LoVo (cell line): Measurements from ENCODE around the gene TCOF1.

Experiments used
- DNase-seq: peaks from one replicate; pipeline ENCODE4 v3.0.0-alpha.2; 2016; ENCODE audit warnings: low spot score

Gene TCOF1

GRCh38 chr5:150431048-150431447 is 73.6 kb downstream of the TCOF1 start:
- no peak for DNase-seq

GRCh38 chr5:150431574-150431973 is 74.1 kb downstream of the TCOF1 start:
- no peak for DNase-seq

GRCh38 chr5:150434464-150434863 is 77.0 kb downstream of the TCOF1 start:
- DNase-seq: no peak

GRCh38 chr5:150436141-150436680 is 78.7 kb downstream of the TCOF1 start:
- DNase-seq: peak; percentile 93

- DNase-seq: peak; percentile 18
These were observed 81.5 kb downstream of the TCOF1 start for GRCh38 chr5:150438873-150439546.

- DNase-seq: no peak
These were observed 83.7 kb downstream of the TCOF1 start for GRCh38 chr5:150440948-150441812.

- DNase-seq: no peak
These were observed 84.6 kb downstream of the TCOF1 start for GRCh38 chr5:150441813-150442698.

GRCh38 chr5:150442699-150443080 is 85.2 kb downstream of the TCOF1 start:
- no peak for DNase-seq

- peak; percentile 10 for DNase-seq
These were observed 86.0 kb downstream of the TCOF1 start for GRCh38 chr5:150443242-150444075.

- DNase-seq: no peak
These were observed 87.3 kb downstream of the TCOF1 start for GRCh38 chr5:150444770-150445169.

GRCh38 chr5:150446088-150446487 is 88.6 kb downstream of the TCOF1 start:
- DNase-seq: no peak

GRCh38 chr5:150446583-150446982 is 89.1 kb downstream of the TCOF1 start:
- no peak for DNase-seq

GRCh38 chr5:150447188-150447587 is 89.7 kb downstream of the TCOF1 start:
- no peak for DNase-seq

- DNase-seq: no peak
These were observed 90.8 kb downstream of the TCOF1 start for GRCh38 chr5:150448334-150448733.

GRCh38 chr5:150448952-150449516 is 91.5 kb downstream of the TCOF1 start:
- DNase-seq: peak; percentile 12
